Tibial nerve (tissue), 4 donors: ENCODE data around the gene HRH2. TPM values are rescaled to one million over a fixed set of nuclear protein-coding genes. Genes with fewer than 3 reads are reported as not detected.

Experiments
- DNase-seq, 2 donors: peaks; one replicate each; pipeline ENCODE4 v3.0.0-alpha.2; 2019; ENCODE audit warnings: low spot score in 2 of 2
- H3K27ac ChIP-seq, 4 donors: fragments of 200-600 bp; sonication (generic) in 3 of 4; one replicate each; pipeline ENCODE4 v1.5.1; 2017 to 2019; ENCODE audit warnings: mild to moderate bottlenecking in 1 of 4
- H3K27me3 ChIP-seq, 2 donors: fragments of 200-600 bp; sonication (generic) in 1 of 2; one replicate each; pipeline versions ENCODE4 v1.5.1 to v1.6.0; 2017 to 2019
- H3K36me3 ChIP-seq, 3 donors: fragments of 200-600 bp; sonication (generic); one replicate each; pipeline ENCODE4 v1.5.1; 2018 to 2019
- H3K4me1 ChIP-seq, 4 donors: fragments of 200-600 bp; sonication (generic) in 3 of 4; one replicate each; pipeline ENCODE4 v1.5.1; 2017 to 2019
- H3K4me3 ChIP-seq, 4 donors: fragments of 200-600 bp; sonication (generic) in 3 of 4; one replicate each; pipeline ENCODE4 v1.5.1; 2017 to 2019; ENCODE audit warnings: mild to moderate bottlenecking in 1 of 4, moderate library complexity in 1 of 4
- H3K9me3 ChIP-seq, 4 donors: fragments of 200-600 bp; sonication (generic) in 3 of 4; one replicate each; pipeline ENCODE4 v1.5.1; 2017 to 2019
- EP300 ChIP-seq, 2 donors: sonication (generic); formaldehyde crosslinking; IDR thresholded peaks; one replicate each; pipeline ENCODE4 v1.6.1; 2017; ENCODE audit warnings: antibody characterized with exemption in 2 of 2, mild to moderate bottlenecking in 1 of 2
- POLR2A ChIP-seq, 2 donors: fragments of 450-650 bp; IDR thresholded peaks; one replicate each; pipeline ENCODE4 v1.6.1; 2017; ENCODE audit warnings: antibody characterized with exemption in 2 of 2, mild to moderate bottlenecking in 2 of 2, moderate library complexity in 2 of 2
- WGBS, 2 donors: methylation state at CpG; one replicate each; pipeline ENCODE4 v1.1.5; 2018; 5-methylcytosine and 5-hydroxymethylcytosine counted together
- total RNA-seq, 4 donors: library from RNA; depleted of rRNA; stranded (reverse); fragments of >200 nt; gene quantifications; one replicate each; pipeline ENCODE4 v1.1.0, GENCODE V29; 2016
- TF ChIP-seq, protein P1 (sequence below), 5 experiments: fragments of 200-600 bp in 3 of 5; fragments of 450-650 bp in 2 of 5; sonication (generic) in 3 of 5; IDR thresholded peaks; one replicate each; pipeline ENCODE4 v1.5.1; 2016 to 2019; ENCODE audit warnings: antibody characterized with exemption in 5 of 5, mild to moderate bottlenecking in 3 of 5, moderate library complexity in 2 of 5

HRH2 gene
- total RNA-seq, 4 donors from 2014 or later = 0.84 to 9.3 (median 3.4) TPM

- 78 to 87% methylated on average over 5 of the region's 5 CpGs for WGBS, 2 donors
Measured at GRCh38 chr5:175711031-175711430, 53.2 kb downstream of the HRH2 start.

GRCh38 chr5:175711472-175712312 is 53.8 kb downstream of the HRH2 start:
- H3K4me1 ChIP-seq = no peaks in the 10 kb centered on the region
- WGBS, 2 donors = 81 to 84% methylated on average over 20 of the region's 20 CpGs
- H3K9me3 ChIP-seq = peaks cover 0 to 28% (median 0%) of the 10 kb centered on the region in 4 donors
- no peaks in the 10 kb centered on the region for H3K36me3 ChIP-seq
- H3K27ac ChIP-seq = no peak overlapping the region
- H3K4me3 ChIP-seq = no peak overlapping the region
- H3K27me3 ChIP-seq = no peaks in the 10 kb centered on the region
- DNase-seq = no peak
- TF ChIP-seq POLR2A (IDR thresholded peaks at IDR 0.05) = no peak

More at GRCh38 chr5:175711031-175711430, 53.2 kb downstream of the HRH2 start:
- DNase-seq = no peak
- H3K27ac ChIP-seq = no peak overlapping the region
- TF ChIP-seq, protein P1, sequence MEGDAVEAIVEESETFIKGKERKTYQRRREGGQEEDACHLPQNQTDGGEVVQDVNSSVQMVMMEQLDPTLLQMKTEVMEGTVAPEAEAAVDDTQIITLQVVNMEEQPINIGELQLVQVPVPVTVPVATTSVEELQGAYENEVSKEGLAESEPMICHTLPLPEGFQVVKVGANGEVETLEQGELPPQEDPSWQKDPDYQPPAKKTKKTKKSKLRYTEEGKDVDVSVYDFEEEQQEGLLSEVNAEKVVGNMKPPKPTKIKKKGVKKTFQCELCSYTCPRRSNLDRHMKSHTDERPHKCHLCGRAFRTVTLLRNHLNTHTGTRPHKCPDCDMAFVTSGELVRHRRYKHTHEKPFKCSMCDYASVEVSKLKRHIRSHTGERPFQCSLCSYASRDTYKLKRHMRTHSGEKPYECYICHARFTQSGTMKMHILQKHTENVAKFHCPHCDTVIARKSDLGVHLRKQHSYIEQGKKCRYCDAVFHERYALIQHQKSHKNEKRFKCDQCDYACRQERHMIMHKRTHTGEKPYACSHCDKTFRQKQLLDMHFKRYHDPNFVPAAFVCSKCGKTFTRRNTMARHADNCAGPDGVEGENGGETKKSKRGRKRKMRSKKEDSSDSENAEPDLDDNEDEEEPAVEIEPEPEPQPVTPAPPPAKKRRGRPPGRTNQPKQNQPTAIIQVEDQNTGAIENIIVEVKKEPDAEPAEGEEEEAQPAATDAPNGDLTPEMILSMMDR (IDR thresholded peaks at IDR 0.05) = no peak
- H3K9me3 ChIP-seq = peaks cover 0 to 21% (median 0%) of the 10 kb centered on the region in 4 donors
- no peaks in the 10 kb centered on the region for H3K4me1 ChIP-seq
- H3K36me3 ChIP-seq = no peaks in the 10 kb centered on the region
- no peak overlapping the region for H3K4me3 ChIP-seq
- H3K27me3 ChIP-seq = no peaks in the 10 kb centered on the region

DNA sequence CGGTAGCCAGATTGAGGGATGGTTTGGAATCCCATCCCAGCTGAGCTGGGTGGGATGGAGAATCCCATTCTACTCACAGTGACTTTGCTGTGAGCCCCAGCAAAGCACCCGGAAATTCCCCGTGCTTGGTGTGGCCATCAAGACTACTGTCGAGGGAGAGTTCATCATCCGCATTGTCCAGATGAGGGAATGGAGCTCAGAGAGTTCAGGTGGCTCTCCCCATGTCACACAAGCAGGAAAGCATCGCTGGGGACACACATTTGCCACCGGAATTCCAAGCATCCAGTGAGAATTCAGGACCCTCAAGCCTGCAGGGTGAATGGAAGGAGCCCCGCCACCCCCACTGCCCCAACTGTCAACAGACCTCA is 54.4 kb downstream of the HRH2 start:
- H3K27me3 ChIP-seq = no peaks in the 10 kb centered on the region
- DNase-seq = no peak
- TF ChIP-seq EP300 (IDR thresholded peaks at IDR 0.05) = no peak
- TF ChIP-seq, protein P1 (IDR thresholded peaks at IDR 0.05) = no peak
- H3K27ac ChIP-seq = no peak overlapping the region
- H3K4me1 ChIP-seq = no peaks in the 10 kb centered on the region
- no peaks in the 10 kb centered on the region for H3K36me3 ChIP-seq
- 71 to 76% methylated on average over 7 to 8 of the region's 8 CpGs for WGBS, 2 donors
- H3K4me3 ChIP-seq = no peak overlapping the region
- H3K9me3 ChIP-seq = peaks cover 0 to 33% (median 0%) of the 10 kb centered on the region in 4 donors

GRCh38 chr5:175712681-175713085 is 54.8 kb downstream of the HRH2 start:
- Histone ChIP-seq H3K36me3 (no peaks in the 10 kb centered on the region), H3K27me3 (no peaks in the 10 kb centered on the region), H3K4me1 (no peaks in the 10 kb centered on the region), H3K9me3 (peaks cover 0 to 34% (median 0%) of the 10 kb centered on the region in 4 donors), H3K27ac (no peak overlapping the region), H3K4me3 (no peak overlapping the region)
- TF ChIP-seq EP300 (IDR thresholded peaks at IDR 0.05) (no peak), POLR2A (IDR thresholded peaks at IDR 0.05) (no peak)
- TF ChIP-seq, protein P1 (IDR thresholded peaks at IDR 0.05) = no peak
- WGBS, 2 donors = 17 to 23% methylated on average over 6 to 11 of the region's 11 CpGs
- no peak for DNase-seq

GRCh38 chr5:175713930-175714329 is 56.1 kb downstream of the HRH2 start:
- Histone ChIP-seq H3K4me3 (no peak overlapping the region), H3K27me3 (no peaks in the 10 kb centered on the region), H3K27ac (no peak overlapping the region), H3K36me3 (no peaks in the 10 kb centered on the region), H3K4me1 (no peaks in the 10 kb centered on the region), H3K9me3 (peaks cover 0 to 34% (median 0%) of the 10 kb centered on the region in 4 donors)
- no peak for DNase-seq
- 84 to 100% methylated on average over 3 of the region's 3 CpGs for WGBS, 2 donors
- TF ChIP-seq POLR2A (IDR thresholded peaks at IDR 0.05) (no peak), EP300 (IDR thresholded peaks at IDR 0.05) (no peak)
- TF ChIP-seq, protein P1 (IDR thresholded peaks at IDR 0.05) = no peak
